GM18502 (cell line): ENCODE results near the gene JARID2.

Source experiments
- ATAC-seq: cut with Tn5 transposase; IDR thresholded peaks from one replicate; pipeline ENCODE4 v1.9.1; 2021; ENCODE audit warnings: mild to moderate bottlenecking; ENCODE audit not compliant: unreplicated experiment, poor library complexity

Gene JARID2

GRCh38 chr6:15546591-15546990 lies 300.7 kb downstream of the JARID2 start:
- ATAC-seq = no peak

GRCh38 chr6:15547400-15547799 lies 301.5 kb downstream of the JARID2 start:
- no peak for ATAC-seq

DNA sequence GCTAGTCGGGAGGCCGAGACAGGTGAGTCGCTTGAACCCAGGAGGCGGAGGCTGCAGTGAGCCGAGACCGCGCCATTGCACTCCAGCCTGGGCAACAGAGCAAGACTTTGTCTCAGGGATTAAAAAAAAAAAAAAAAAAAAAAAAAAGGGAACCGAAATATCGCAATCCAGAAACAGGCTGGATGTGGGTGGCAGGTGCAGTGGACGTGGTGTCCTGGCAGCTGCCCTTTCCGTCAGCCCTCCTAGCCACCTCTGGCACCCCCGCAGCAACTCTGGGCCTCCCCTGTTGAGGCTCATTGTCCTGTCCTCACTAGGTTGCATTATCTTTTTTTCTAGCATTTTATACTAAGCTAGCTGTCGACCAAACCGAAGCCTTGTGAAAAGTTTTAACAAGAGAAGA lies 303.5 kb downstream of the JARID2 start:
- ATAC-seq = no peak

GRCh38 chr6:15550546-15551123 lies 304.8 kb downstream of the JARID2 start:
- ATAC-seq = no peak

GRCh38 chr6:15551262-15551661 lies 305.4 kb downstream of the JARID2 start:
- ATAC-seq = no peak

GRCh38 chr6:15551798-15552197 lies 305.9 kb downstream of the JARID2 start:
- no peak for ATAC-seq

DNA sequence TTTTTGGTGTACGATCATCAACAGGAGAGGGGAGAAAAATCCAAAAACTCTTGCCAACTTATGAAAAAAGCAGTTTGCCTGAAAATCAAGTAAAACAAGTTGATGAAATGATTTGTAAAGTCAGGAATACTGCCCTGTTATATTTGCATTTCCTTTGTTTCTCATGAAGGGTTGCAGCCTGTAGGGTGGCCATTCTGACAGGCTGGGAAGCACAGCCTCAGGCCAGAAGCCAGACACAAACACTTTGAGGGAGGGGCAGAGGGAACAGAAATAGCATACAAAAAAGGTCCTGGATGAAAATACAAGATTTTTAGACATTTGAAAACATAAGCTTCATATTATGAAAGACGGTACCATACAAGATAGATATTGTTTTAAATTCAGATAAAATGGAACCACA lies 307.2 kb downstream of the JARID2 start:
- no peak for ATAC-seq

DNA sequence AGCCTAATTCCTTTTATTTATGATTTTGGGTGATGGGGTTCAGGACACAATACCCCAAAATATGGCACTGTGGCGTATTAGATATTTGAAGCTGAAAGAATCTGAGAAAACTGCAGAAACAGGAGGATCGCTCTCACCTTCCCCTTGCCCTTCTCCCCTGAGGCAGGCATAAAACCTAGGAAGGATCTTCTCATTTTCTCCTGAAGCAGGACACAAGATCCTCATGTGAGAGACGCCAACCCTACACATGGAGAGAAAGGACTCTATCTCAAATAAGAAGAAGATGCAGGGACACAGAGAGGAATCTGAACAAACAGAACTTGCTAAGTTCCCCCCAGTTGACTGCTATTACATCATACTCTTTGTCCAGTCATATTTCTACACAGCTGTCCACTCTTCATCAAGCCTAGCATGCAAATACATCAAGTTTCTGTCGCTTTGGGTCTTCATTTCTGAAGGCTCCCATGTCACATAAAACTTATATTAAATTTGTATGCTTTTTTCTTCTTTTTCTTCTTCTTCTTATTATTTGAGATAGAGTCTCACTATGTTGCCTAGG lies 307.9 kb downstream of the JARID2 start:
- ATAC-seq = no peak

DNA sequence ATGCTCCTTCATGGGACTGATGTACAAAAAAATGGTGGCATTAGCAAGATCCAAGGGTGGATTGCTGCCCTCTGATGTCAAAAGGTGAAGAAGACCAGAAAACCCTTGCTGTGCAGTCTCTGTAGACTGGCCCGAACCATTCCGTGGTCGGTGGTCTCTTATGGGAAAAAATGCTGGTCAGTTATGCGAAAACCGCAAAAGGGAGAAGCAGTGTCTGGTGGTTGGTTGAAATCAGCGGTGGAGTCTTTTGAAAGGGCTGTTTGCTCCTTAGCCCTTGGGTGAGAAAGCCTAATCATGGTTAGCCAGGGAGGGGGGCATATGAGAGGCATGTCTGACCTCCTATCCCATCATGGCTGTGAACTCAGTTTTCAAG lies 308.8 kb downstream of the JARID2 start:
- ATAC-seq = no peak

- ATAC-seq = no peak
Measured at GRCh38 chr6:15555101-15556038, 309.5 kb downstream of the JARID2 start.

DNA sequence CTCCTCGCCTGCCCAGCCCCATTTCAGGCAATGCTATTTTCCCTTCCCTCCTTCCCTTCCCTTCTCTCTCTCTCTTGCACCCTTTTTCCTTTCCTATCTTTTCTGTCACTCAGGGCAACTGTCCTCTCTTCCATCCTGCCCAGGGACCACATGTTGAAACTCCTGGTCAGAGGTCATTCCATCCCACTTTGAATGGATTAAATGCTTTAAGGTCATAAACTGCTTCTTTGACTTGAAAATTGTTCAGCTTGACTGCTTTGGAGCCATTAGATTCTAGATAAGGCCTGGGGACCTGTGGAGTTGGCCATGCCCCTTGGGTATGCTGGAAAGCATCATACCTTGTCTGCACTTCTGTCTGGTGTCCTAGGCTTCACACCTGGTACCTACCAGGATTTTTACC lies 310.8 kb downstream of the JARID2 start:
- no peak for ATAC-seq

DNA sequence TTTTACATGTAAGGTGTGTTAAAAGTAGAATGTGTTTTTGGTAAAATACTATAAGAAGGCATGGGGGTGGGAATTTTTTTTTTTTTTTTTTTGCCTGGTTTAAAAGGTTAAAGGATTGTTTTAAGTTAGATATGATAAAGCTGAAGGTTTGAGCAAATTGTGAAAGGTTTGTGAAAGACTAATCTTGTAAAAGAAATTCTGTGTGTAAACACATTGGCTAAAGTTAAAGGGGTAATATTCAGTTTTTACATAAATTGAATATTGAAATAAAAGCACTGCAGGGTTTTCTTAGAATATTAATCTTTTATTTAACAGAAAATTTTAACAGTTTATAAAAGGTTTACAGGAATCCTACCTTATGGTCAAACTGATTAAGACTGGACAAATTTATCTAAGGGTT lies 311.3 kb downstream of the JARID2 start:
- ATAC-seq = no peak

GRCh38 chr6:15560713-15561112 lies 314.8 kb downstream of the JARID2 start:
- ATAC-seq = no peak

GRCh38 chr6:15561447-15562199 lies 315.8 kb downstream of the JARID2 start:
- ATAC-seq = no peak

- no peak for ATAC-seq
Measured at GRCh38 chr6:15562977-15563376, 317.1 kb downstream of the JARID2 start.

GRCh38 chr6:15569035-15569995 lies 323.4 kb downstream of the JARID2 start:
- ATAC-seq = no peak

GRCh38 chr6:15570171-15570570 lies 324.3 kb downstream of the JARID2 start:
- ATAC-seq = no peak
